Naive B cell (primary cell): Measurements from ENCODE around the gene TOR2A. TPM values are rescaled to one million over a fixed set of nuclear protein-coding genes. Genes with fewer than 3 reads are reported as not detected.
"Not testable (repeated sequence)": the region's sequence is repeated elsewhere in the genome, so short reads cannot be mapped to it uniquely, and the experiment has no call there.

Source experiments
- ATAC-seq, 2 donors: fragments of 150-1000 bp; cut with Tn5 transposase; 2 replicates each; pipeline ENCODE4 v1.10.0; 2021; ENCODE audit warnings: low read depth in 2 of 2, mild to moderate bottlenecking in 2 of 2, moderate library complexity in 2 of 2
- DNase-seq: peaks from one replicate; pipeline ENCODE4 v3.0.0; 2022
- H3K27ac Mint-ChIP-seq, 6 donors: one replicate each; pipeline ENCODE4 v1.8.0; 2020 to 2022; ENCODE audit warnings: mild to moderate bottlenecking in 6 of 6, mixed read lengths in 6 of 6, moderate library complexity in 5 of 6, inconsistent platforms in 2 of 6
- H3K27me3 Mint-ChIP-seq, 3 donors: one replicate each; pipeline ENCODE4 v1.8.0; 2021 to 2022; ENCODE audit warnings: mixed read lengths in 3 of 3, mild to moderate bottlenecking in 1 of 3
- H3K36me3 Mint-ChIP-seq, 2 donors: one replicate each; pipeline ENCODE4 v1.8.0; 2020 to 2022; ENCODE audit warnings: mixed read lengths in 2 of 2, inconsistent platforms in 1 of 2, mild to moderate bottlenecking in 1 of 2
- H3K4me1 Mint-ChIP-seq, 3 donors: one replicate each; pipeline ENCODE4 v1.8.0; 2020 to 2022; ENCODE audit warnings: mixed read lengths in 3 of 3, inconsistent platforms in 1 of 3, mild to moderate bottlenecking in 1 of 3, moderate library complexity in 1 of 3
- H3K4me3 Mint-ChIP-seq, 8 donors: one replicate each; pipeline ENCODE4 v1.8.0; 2020 to 2022; ENCODE audit warnings: mild to moderate bottlenecking in 8 of 8, mixed read lengths in 8 of 8, moderate library complexity in 8 of 8, inconsistent platforms in 2 of 8
- H3K9me3 Mint-ChIP-seq, 7 donors: one replicate each; pipeline ENCODE4 v1.8.0; 2020 to 2022; ENCODE audit warnings: mixed read lengths in 7 of 7, mild to moderate bottlenecking in 5 of 7, inconsistent platforms in 2 of 7, moderate library complexity in 1 of 7
- polyA plus RNA-seq, 6 donors: library from polyadenylated mRNA; unstranded; fragments of 300-500 nt; fragmentation: Illumina TruSeq; gene quantifications; one replicate each; pipeline ENCODE4 v1.2.3, GENCODE V29; 2021; ENCODE audit warnings: low read depth in 6 of 6

The TOR2A gene
- polyA plus RNA-seq, 6 donors from 2014 or later: 24.9 to 40.0 (median 27.3) TPM

DNA sequence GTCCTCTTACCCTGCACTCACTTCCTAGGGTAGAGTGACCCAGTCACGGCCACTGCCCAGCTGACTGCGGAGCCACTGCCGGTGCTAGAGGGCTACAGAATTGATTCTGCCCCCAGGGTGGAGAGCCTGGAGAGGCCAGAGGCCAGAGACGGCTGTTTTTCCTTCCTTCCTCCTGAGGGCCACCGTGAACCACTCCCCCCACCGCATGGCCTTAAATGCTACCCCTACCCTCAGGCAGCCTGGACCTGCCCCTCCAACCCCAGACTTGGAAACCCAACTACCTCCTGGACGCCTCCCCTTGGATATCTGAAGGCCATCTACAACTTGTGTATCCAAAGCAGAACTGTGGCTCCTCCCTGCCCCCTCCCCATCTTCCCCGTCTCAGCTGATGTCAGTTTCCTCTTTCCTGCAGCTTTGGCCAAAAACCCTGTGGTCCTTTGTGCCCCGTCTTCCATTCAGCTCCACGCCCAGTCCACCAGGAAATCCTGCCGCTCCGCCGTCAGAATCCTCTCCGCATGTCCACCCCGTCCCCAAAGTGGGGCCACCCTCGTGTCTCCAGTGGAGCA is 27.1 kb upstream of the TOR2A start:
- Mint-ChIP-seq H3K36me3 (peaks cover 4 to 38% of the 10 kb centered on the region in 2 donors), H3K9me3 (no peaks in the 10 kb centered on the region), H3K27me3 (no peaks in the 10 kb centered on the region), H3K27ac (peak overlapping the region in 5 of 6 donors; percentile 60 to 90 (median 79)), H3K4me3 (no peak overlapping the region), H3K4me1 (peaks cover 55 to 70% (median 57%) of the 10 kb centered on the region in 3 donors)
- DNase-seq (no peak), ATAC-seq (no peak)

DNA sequence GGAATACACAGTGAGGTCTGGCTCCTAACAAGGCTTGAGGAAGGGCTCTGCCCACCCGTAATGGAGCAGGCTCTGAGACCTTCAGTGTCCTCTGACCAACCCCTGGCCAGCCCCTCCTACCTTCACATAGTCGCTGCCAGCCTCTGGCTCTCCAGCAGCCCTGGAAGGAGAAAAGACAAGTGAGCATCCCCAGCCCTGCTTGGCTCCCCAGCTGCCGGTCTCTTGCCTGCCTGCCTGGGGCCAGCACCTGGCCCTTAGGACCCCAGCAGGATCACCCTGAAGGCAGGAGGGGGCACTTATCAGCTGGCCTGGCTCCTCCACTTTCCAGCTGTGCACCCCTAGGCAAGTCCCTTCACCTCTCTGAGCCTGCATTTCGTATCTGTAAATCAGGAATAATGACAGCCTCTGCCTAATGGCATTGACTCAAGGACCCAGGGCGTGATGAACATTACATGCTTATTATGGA is 26.4 kb upstream of the TOR2A start:
- Mint-ChIP-seq H3K27ac (peak overlapping the region in 2 of 6 donors; percentile 78 to 90), H3K9me3 (no peaks in the 10 kb centered on the region), H3K36me3 (peaks cover 4 to 34% of the 10 kb centered on the region in 2 donors), H3K27me3 (no peaks in the 10 kb centered on the region), H3K4me1 (peaks cover 48 to 63% (median 50%) of the 10 kb centered on the region in 3 donors), H3K4me3 (no peak overlapping the region)
- ATAC-seq: no peak
- DNase-seq: no peak

DNA sequence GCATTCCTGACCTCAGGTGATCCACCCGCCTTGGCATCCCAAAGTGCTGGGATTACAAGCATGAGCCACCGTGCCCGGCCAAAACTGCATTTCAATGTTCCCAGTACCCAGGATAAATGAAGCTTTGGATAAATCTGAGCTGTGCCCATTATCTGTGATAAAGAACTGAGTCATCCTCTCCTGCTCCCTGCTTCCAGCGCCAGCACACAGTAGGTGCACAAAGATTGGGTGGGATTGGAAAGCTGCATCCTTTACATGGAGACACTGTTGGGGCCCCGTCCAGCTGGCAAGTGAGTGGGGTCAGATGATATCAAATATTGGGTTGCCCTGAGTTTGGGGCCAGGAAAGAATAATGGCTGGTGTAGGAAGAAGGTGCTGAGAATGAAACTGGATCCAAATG is 26.0 kb upstream of the TOR2A start:
- ATAC-seq (no peak), DNase-seq (no peak)
- peaks cover 43 to 59% (median 45%) of the 10 kb centered on the region in 3 donors for H3K4me1 Mint-ChIP-seq
- peaks cover 4 to 29% of the 10 kb centered on the region in 2 donors for H3K36me3 Mint-ChIP-seq
- peak overlapping the region in 3 of 6 donors; percentile 52 to 90 (median 78) for H3K27ac Mint-ChIP-seq
- H3K27me3 Mint-ChIP-seq: no peaks in the 10 kb centered on the region
- H3K4me3 Mint-ChIP-seq: no peak overlapping the region
- no peaks in the 10 kb centered on the region for H3K9me3 Mint-ChIP-seq

DNA sequence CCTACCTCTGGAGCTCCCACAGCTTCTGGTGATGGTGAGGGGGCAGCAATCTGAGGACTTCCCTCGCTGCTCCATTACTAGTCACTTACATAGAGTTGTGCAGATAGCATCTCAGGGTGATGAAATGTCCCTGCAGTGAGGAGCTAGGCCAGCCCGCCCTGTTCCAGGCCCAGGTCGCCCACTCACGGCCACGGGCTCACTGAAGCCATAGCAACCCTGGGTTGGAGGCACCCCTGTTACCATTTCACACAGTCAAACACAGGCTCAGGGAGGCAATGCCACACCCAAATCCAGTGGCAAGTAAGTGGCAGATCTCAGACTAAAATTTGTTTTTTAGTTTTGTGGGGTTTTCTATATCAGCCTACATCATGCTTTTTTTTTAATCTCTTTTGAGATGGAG is 23.7 kb upstream of the TOR2A start:
- Mint-ChIP-seq H3K27me3 (no peaks in the 10 kb centered on the region), H3K9me3 (no peaks in the 10 kb centered on the region), H3K36me3 (peaks cover 0 to 16% of the 10 kb centered on the region in 2 donors), H3K27ac (peak overlapping the region in 3 of 6 donors; percentile 5 to 89 (median 62)), H3K4me3 (no peak overlapping the region), H3K4me1 (peaks cover 23 to 36% (median 28%) of the 10 kb centered on the region in 3 donors)
- ATAC-seq (no peak), DNase-seq (no peak)

DNA sequence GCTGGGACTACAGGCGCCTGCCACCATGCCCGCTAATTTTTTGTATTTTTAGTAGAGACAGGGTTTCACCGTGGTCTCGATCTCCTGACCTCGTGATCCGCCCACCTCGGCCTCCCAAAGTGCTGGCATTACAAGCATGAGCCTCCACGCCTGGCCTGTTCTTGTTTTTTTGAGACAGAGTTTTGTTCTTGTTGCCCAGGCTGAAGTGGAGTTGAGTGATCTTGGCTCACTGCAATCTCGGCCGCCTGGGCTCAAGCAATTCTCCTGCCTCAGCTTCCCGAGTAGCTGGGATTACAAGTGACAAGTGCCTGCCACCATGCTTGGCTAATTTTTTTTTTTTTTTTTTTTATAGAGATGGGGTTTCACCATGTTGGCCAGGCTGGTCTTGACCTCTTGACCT is 21.7 kb upstream of the TOR2A start:
- peaks cover 13 to 28% (median 15%) of the 10 kb centered on the region in 3 donors for H3K4me1 Mint-ChIP-seq
- H3K36me3 Mint-ChIP-seq, ATAC-seq, DNase-seq, H3K9me3 Mint-ChIP-seq, H3K27me3 Mint-ChIP-seq, H3K27ac Mint-ChIP-seq, H3K4me3 Mint-ChIP-seq: not testable (repeated sequence)

DNA sequence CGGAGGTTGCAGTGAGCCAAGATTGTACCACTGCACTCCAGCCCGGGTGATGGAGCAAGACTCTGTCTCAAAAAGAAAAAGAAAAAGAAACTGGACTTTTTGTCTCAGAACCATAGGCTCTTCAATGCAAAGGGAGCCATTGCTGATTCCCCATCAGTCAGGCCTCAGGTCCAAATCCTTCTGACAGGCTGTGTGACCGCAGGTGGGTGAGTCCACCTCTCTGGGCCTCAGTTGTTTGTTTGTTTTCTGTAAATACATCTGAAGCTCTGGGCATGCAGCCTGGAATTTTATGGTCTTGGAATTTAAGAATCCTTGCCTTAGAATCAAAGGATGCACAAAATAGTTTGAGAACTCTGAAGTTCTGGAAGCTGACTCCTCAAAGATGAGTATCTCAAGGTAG is 21.1 kb upstream of the TOR2A start:
- no peak overlapping the region for H3K4me3 Mint-ChIP-seq
- H3K27me3 Mint-ChIP-seq: no peaks in the 10 kb centered on the region
- DNase-seq (no peak), ATAC-seq (no peak)
- peaks cover 0 to 6% of the 10 kb centered on the region in 2 donors for H3K36me3 Mint-ChIP-seq
- peaks cover 15 to 23% (median 15%) of the 10 kb centered on the region in 3 donors for H3K4me1 Mint-ChIP-seq
- H3K27ac Mint-ChIP-seq: peak overlapping the region in 1 of 6 donors; percentile 41
- no peaks in the 10 kb centered on the region for H3K9me3 Mint-ChIP-seq

DNA sequence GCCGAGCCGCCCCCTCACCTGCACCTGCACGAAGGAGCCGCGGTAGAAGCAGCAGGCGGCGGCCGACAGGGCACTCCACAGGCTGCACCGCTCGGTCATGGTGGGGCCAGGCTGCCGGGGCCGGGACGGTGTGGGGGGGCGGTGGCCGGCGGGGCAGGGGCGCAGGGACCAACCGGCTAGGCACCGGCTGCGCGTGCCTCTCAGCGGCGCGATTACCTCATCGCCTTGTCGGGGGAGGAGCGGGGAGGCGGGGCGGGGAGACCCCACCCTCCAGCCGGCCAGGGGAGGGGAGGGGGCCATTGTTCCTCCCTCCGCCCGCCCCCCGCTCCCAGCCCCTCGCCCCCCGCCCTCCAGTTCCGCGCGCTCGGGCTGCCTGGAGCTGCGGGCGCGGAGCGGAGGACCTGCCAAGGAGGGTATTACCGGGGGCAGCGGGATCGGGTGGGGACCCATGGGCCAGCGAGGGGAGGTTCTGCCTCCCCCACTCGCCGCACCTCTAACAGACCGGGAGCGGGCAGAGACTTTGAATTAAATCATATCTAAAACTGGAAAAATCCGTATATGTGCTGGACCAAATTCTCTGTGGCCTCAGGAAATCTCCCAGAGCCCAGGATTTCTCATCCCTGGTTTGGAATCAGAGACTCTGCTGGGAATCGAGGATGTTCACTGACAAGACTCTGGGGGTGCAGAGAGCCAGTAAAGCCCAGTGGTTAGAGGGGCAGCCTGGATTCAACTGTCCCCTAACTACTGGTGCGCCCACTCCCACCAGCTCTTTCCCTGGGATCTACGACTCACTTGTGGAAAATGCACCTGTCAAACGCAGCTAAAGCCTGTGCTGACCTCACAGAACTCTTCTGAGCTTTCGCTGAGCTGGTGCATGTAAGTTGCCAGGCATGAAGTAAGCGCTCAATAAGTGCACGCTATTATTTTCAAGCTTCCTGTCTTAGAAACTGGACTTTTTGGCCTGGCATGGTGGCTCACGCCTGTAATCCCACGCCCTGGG is 20.3 kb upstream of the TOR2A start:
- DNase-seq (no peak), ATAC-seq (no peak)
- Mint-ChIP-seq H3K4me3 (no peak overlapping the region), H3K36me3 (peaks cover 3 to 6% of the 10 kb centered on the region in 2 donors), H3K9me3 (no peaks in the 10 kb centered on the region), H3K27me3 (no peaks in the 10 kb centered on the region), H3K4me1 (peaks cover 14 to 19% (median 15%) of the 10 kb centered on the region in 3 donors), H3K27ac (peak overlapping the region in 1 of 6 donors; percentile 41)

DNA sequence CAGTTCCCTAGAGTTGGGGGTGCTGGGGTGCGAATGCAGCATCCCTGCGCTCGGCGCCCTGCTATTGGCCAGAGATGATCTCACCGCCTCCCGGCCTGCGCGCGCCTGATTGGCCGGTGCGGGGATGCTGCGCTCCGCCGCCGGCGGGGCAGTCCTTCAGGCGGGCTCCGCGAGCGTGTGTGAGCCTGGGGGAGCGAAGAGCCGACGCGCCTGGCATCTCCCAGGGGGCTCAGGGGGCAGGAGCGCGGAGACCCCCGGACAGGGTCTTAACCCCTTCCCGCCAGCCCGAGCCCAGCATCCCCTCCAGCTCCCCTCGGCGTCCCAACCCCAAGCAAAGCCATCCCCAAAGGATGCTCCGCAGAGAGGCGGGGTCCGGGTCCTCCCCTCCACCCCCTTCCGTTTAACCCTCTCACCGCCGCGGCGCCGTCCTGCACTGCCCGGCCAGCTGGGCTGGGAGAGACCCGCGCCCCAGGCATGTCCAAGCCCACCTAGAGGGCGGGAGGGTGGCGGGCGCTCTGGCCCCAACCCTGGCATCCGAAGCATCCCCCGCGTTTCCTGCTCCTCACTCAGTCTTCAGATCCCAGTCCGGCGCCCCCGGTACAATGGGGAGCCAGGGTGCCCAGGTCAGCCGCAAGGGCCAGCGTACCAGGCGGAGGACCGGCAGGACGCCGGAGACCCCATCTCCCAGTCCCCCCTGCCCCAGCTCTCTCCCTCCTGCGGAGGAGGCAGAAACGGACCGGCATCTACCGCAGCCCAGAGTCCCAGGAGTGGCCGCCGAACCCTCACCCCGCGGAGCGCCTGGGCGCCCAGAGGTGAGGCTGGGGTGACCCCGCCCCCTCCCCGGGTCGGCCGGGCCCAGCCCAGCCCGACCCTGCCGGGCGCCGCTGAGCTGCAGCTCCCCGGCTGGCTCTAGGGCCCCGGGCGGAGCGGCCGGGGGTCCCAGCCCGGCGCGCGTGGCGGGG is 19.3 kb upstream of the TOR2A start:
- DNase-seq: no peak
- ATAC-seq: no peak
- Mint-ChIP-seq H3K27me3 (no peaks in the 10 kb centered on the region), H3K9me3 (no peaks in the 10 kb centered on the region), H3K4me3 (no peak overlapping the region), H3K36me3 (peaks cover 4 to 6% of the 10 kb centered on the region in 2 donors), H3K4me1 (peaks cover 14 to 19% (median 15%) of the 10 kb centered on the region in 3 donors), H3K27ac (no peak overlapping the region)

DNA sequence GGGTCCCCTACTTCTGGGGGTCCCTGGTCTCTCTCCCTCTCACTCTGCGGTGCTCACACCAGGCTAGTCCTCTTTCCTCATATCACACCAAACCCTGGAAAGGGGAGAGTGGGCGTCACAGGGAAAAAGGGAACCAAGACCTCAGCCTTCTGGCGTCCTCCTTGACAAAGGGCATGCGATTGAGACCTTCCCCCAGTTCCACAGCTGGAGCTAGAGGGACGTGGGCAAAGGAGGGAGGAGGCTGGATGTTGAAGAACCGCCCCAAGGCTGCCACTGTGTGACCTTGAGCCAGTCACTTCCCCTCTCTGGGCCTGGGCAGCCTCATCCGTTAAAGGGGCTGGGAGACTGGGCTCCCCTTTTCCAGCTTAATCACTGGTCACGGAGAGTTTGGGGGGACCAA is 18.5 kb upstream of the TOR2A start:
- Mint-ChIP-seq H3K27ac (peak overlapping the region in 2 of 6 donors; percentile 33 to 60), H3K4me1 (peaks cover 11 to 15% (median 13%) of the 10 kb centered on the region in 3 donors), H3K9me3 (no peaks in the 10 kb centered on the region), H3K4me3 (no peak overlapping the region), H3K27me3 (no peaks in the 10 kb centered on the region), H3K36me3 (peaks cover 2 to 4% of the 10 kb centered on the region in 2 donors)
- no peak for DNase-seq
- no peak for ATAC-seq

DNA sequence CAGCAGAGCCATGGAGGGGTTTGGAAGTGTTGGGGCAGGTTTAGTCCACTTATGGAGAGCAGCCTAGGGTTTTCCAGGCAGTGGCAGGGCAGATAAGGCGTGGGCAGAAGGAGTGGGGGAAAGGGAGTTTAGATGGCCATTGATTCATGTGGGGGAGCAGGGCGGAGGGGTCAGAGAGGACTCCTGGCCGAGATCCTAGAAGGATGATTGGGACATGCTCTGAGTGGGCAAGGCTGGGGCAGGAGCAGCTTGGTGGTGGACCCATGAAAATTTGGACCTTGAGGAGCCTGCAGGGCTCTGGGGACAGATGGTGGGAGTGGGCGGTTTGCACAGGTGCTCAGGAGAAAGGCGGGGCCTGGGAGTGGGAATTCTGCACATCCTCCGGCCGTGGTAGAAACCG is 18.1 kb upstream of the TOR2A start:
- Mint-ChIP-seq H3K4me1 (peaks cover 10 to 12% (median 10%) of the 10 kb centered on the region in 3 donors), H3K27ac (peak overlapping the region in 4 of 6 donors; percentile 54 to 90 (median 83)), H3K36me3 (peaks cover 0 to 4% of the 10 kb centered on the region in 2 donors), H3K4me3 (no peak overlapping the region), H3K9me3 (no peaks in the 10 kb centered on the region), H3K27me3 (no peaks in the 10 kb centered on the region)
- no peak for ATAC-seq
- no peak for DNase-seq

DNA sequence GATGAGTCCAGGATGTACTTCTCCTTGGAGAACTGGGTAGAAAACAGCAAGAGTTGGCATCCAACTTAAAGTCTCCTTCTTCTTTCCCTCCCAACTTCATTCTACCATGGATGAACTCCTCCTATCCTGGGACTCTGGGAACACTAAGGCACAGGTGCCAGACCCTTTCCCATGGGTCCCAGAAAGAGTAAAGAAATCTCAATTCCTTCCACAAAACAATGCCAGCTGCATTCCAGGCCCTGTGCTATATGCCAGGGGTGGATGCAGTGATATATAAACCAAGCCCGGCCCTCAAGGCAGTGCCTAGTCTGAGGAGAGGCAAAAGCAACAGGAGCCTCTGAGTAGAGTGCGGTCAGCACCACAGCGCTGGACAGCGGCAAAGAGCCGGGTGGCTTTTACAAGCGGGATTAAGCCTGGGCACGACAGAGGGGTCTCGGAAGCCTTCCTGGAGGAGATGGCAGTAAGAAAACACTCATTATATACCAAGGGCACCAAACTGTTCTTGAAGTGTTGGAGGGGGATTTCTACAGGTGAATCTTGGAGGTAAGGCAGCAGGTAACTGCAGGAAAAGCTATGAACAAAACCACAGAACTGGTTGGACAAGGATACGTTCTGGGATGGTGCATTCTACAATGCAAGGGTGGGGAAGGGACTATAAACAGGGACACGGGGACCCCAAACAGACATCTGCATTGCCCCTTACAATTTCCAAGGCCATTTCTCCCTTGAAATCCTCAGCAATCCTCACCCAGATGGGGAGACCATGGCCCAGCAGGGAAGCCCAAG is 16.4 kb upstream of the TOR2A start:
- H3K36me3 Mint-ChIP-seq: peaks cover 0 to 4% of the 10 kb centered on the region in 2 donors
- H3K27ac Mint-ChIP-seq: peak overlapping the region in 1 of 6 donors; percentile 63
- no peaks in the 10 kb centered on the region for H3K27me3 Mint-ChIP-seq
- DNase-seq (no peak), ATAC-seq (no peak)
- H3K4me1 Mint-ChIP-seq: peaks cover 10 to 17% (median 10%) of the 10 kb centered on the region in 3 donors
- no peaks in the 10 kb centered on the region for H3K9me3 Mint-ChIP-seq
- no peak overlapping the region for H3K4me3 Mint-ChIP-seq

DNA sequence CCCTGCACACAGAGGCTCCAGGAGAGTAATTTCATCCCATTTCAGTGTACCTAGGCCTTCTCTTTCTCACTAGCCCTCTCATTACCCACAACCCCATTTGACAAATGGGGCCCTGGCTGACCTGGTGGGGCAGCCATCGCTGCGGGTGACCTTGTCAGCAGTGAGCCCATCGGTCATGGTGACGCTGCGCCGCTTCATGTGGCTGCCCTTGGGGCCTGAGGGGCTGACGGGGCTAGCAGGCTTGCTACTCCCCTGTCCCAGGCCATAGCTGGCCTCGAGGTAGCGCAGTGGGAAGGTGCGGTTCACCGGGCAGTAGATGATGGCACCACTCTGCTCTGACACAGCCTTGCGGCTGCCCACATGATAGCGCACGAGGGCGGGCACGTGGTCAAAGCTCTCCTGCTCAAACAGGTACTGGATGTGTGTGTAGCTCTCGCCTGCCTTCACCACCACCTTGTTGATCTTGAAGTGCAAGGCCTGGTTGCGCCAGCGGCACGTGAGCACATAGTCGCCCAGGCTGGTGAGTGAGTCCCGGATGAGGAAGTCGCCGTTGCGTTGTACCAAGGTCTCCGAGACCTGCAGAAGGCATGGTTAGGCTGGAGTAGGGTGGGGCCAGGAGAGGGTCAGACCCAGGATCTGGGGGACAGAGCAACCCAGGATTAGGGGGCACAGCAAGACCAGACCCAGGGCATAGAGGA is 14.1 kb upstream of the TOR2A start:
- ATAC-seq (no peak), DNase-seq (no peak)
- H3K27me3 Mint-ChIP-seq: no peaks in the 10 kb centered on the region
- H3K36me3 Mint-ChIP-seq: peaks cover 0 to 4% of the 10 kb centered on the region in 2 donors
- H3K9me3 Mint-ChIP-seq: no peaks in the 10 kb centered on the region
- peak overlapping the region in 1 of 6 donors; percentile 47 for H3K27ac Mint-ChIP-seq
- peak overlapping the region in 1 of 8 donors; percentile 84 for H3K4me3 Mint-ChIP-seq
- H3K4me1 Mint-ChIP-seq: peaks cover 10 to 23% (median 10%) of the 10 kb centered on the region in 3 donors
